Measurements from ENCODE around the gene CTAG1B.
"Not testable (repeated sequence)": the region's sequence is repeated elsewhere in the genome, so short reads cannot be mapped to it uniquely, and the experiment has no call there.

Gene CTAG1B

GRCh38 chrX:154654372-154654771 lies 35.3 kb upstream of the CTAG1B start:
- TF ChIP-seq FOXP2 (optimal IDR thresholded peaks at IDR 0.05; ENCODE audit: borderline replicate concordance, extremely low read depth, extremely low read length, insufficient read depth) (no peak), TAF1 (IDR thresholded peaks at IDR 0.05; ENCODE audit: borderline replicate concordance, insufficient read depth, low read length) (no peak), REST (IDR thresholded peaks at IDR 0.05; ENCODE audit: insufficient read depth in 1 of 2, low read depth in 2 of 2, low read length in 2 of 2) (no peak), SIN3A (IDR thresholded peaks at IDR 0.05; ENCODE audit: borderline replicate concordance, insufficient read depth, low read length) (no peak), POLR2AphosphoS5 (IDR thresholded peaks at IDR 0.05; ENCODE audit: low read depth, low read length) (no peak)

DNA sequence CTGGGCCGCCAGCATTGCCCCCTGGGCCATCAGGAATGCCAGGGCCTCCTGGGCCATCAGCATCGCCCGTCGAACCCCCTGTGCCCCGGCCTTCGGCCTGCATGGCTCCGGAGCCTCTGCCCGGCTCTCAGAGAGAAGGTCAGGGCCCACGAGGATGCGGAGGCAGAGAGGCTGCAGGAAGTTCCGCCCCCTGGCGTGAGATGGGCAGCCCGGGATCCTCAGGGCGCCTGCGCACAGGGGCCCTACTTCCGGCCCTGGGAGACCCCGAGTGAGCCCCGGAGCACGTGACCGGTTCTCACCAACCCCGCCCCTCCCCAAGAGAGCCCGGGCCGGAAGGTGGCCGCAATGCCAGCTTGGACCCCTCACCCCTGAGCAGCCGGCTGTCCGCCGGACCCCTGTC lies 34.3 kb upstream of the CTAG1B start, which contains the start of gene CTAG2:
Gene CTAG2, minus strand, starts transcription at position 167 of the 400 bp plus-strand sequence. Its CDS starts 64 bp downstream, at position 103.
- not testable (repeated sequence) for TF ChIP-seq TAF1 (IDR thresholded peaks at IDR 0.05; ENCODE audit: borderline replicate concordance, insufficient read depth, low read length); FOXP2 (optimal IDR thresholded peaks at IDR 0.05; ENCODE audit: borderline replicate concordance, extremely low read depth, extremely low read length, insufficient read depth); REST (IDR thresholded peaks at IDR 0.05; ENCODE audit: insufficient read depth in 1 of 2, low read depth in 2 of 2, low read length in 2 of 2)

- no peak for TF ChIP-seq SIN3A (IDR thresholded peaks at IDR 0.05; ENCODE audit: borderline replicate concordance, insufficient read depth, low read length)
- no peak for TF ChIP-seq FOXP2 (optimal IDR thresholded peaks at IDR 0.05; ENCODE audit: borderline replicate concordance, extremely low read depth, extremely low read length, insufficient read depth)
- TF ChIP-seq POLR2AphosphoS5 (IDR thresholded peaks at IDR 0.05; ENCODE audit: low read depth, low read length) = no peak
- no peak for TF ChIP-seq TAF1 (IDR thresholded peaks at IDR 0.05; ENCODE audit: borderline replicate concordance, insufficient read depth, low read length)
- no peak for TF ChIP-seq REST (IDR thresholded peaks at IDR 0.05; ENCODE audit: insufficient read depth in 1 of 2, low read depth in 2 of 2, low read length in 2 of 2)
These were observed 33.9 kb upstream of the CTAG1B start for GRCh38 chrX:154653048-154653401.

GRCh38 chrX:154652311-154653047 lies 33.4 kb upstream of the CTAG1B start:
- TF ChIP-seq FOXP2 (optimal IDR thresholded peaks at IDR 0.05; ENCODE audit: borderline replicate concordance, extremely low read depth, extremely low read length, insufficient read depth) = no peak
- no peak for TF ChIP-seq TAF1 (IDR thresholded peaks at IDR 0.05; ENCODE audit: borderline replicate concordance, insufficient read depth, low read length)
- TF ChIP-seq POLR2AphosphoS5 (IDR thresholded peaks at IDR 0.05; ENCODE audit: low read depth, low read length) = no peak

GRCh38 chrX:154650221-154650510 lies 31.1 kb upstream of the CTAG1B start:
- TF ChIP-seq FOXP2 (optimal IDR thresholded peaks at IDR 0.05; ENCODE audit: borderline replicate concordance, extremely low read depth, extremely low read length, insufficient read depth) (no peak), TAF1 (IDR thresholded peaks at IDR 0.05; ENCODE audit: borderline replicate concordance, insufficient read depth, low read length) (no peak), SIN3A (IDR thresholded peaks at IDR 0.05; ENCODE audit: borderline replicate concordance, insufficient read depth, low read length) (no peak), POLR2AphosphoS5 (IDR thresholded peaks at IDR 0.05; ENCODE audit: low read depth, low read length) (no peak), REST (IDR thresholded peaks at IDR 0.05; ENCODE audit: insufficient read depth in 1 of 2, low read depth in 2 of 2, low read length in 2 of 2) (no peak)
